ENCODE data around the gene HOTAIR.

DNA sequence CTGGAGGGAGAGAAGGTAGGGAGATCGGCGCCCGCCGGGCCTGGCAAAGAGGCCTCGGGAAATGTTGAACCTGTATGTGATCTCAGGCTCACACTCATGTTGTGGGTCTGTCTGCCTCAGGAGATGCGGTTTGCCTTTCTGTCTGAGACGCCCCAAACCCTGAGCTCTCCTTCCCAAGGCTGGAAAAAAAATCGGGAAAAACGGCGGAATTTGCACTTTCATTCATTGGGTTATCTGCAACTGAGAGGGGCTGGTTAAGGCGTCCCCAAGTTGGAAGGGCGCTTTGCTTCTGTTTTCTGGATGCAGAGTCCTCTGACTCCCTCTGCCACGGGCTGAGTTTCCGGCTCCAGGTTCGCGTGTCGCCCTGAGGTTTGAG is 20.2 kb upstream of the HOTAIR start:
- TF ChIP-seq, protein P1, sequence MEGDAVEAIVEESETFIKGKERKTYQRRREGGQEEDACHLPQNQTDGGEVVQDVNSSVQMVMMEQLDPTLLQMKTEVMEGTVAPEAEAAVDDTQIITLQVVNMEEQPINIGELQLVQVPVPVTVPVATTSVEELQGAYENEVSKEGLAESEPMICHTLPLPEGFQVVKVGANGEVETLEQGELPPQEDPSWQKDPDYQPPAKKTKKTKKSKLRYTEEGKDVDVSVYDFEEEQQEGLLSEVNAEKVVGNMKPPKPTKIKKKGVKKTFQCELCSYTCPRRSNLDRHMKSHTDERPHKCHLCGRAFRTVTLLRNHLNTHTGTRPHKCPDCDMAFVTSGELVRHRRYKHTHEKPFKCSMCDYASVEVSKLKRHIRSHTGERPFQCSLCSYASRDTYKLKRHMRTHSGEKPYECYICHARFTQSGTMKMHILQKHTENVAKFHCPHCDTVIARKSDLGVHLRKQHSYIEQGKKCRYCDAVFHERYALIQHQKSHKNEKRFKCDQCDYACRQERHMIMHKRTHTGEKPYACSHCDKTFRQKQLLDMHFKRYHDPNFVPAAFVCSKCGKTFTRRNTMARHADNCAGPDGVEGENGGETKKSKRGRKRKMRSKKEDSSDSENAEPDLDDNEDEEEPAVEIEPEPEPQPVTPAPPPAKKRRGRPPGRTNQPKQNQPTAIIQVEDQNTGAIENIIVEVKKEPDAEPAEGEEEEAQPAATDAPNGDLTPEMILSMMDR (IDR thresholded peaks at IDR 0.05): no peak
- no peak for TF ChIP-seq EZH2 (IDR thresholded peaks at IDR 0.05)

All from neural progenitor cell (in vitro differentiated cells).